GM19452 (cell line): Measurements from ENCODE around the gene ADCY9.
"Not testable (repeated sequence)": the region's sequence is repeated elsewhere in the genome, so short reads cannot be mapped to it uniquely, and the experiment has no call there.

Source experiments
- ATAC-seq: cut with Tn5 transposase; IDR thresholded peaks from one replicate; pipeline ENCODE4 v1.9.1; 2021; ENCODE audit not compliant: unreplicated experiment

ADCY9 gene

DNA sequence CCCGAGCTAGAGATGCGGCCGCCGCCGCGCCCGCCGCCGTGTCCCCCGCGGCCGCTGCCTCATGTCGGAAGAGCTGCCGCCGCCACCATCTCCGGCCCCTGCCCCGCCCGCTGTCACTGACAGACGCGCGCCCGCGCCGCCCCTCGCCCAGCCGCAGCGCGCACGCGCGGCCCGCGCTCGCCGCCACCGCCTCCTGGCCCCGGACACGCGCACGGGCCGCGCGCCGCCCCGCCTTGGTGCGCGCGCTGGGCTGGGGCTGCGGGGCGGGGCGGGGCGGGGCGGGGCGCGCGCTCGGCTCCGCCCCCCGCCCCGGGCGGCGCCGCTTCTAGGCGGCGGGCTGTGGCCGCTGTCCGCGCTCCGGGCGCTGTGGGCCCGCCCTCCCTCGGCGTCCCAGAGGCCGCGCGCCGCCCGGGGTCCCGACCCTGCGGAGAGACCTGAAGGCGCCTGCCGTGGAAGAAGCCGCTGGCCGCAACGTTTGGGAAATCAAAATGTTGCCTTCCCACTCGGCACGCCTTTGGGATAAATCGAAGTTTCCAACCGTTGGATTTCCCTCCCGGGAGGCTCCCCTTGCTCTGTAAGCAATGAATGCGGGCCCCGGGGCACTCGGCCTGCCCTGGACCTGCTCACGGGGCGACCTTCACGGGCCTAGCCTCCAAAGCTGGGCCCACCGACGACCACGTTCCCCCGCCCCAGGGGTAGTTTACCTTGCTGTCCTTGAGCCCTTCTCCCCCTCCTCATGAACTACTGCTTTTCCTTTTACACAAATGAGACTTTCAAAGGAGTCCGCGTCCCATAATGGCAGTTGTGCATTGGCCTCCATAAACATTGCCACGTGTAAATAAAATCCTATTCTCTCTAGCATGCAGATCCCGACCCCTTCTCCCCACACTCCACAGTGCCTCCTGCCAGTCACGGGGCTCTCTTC, at the start of gene ADCY9:
Gene ADCY9, minus strand, starts transcription at position 118 of the 925 bp plus-strand sequence. CDS start 1,000 bp downstream, outside the sequence.
- peak; percentile 70 for ATAC-seq

DNA sequence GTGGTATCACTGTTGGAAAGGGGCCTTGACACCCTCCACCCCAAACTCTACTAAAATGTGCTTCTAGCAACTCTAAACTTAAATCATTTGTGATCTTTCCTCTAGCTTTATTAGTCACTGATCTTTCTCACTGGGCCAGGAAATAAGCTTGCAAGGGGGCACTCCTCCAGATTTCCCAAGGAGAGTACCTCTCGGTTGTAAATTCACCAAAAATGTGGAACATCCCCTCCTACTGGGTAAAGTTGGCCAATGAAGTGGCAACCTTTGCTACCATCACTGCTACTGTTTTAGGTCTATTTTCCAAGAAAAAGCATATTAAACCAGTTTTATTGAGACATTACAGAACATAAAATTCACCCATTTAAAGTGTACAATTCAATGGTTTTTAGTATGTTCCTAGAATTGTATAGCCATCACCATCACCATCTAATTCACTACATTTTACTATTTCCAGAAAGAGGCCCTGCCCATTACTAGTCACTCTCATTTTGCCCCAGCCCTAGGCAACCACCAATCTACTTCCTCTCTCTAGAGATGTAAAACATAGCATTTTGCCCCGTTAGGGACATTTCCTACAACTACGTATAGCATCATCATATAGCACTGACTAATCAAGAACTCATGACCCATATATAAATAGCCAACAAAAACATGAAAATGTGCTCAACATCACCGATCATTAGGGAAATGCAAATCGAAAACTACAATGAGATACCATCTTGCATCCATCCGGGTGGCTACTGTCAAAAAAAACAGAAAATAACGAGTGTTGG, 44.6 kb upstream of the ADCY9 start:
- ATAC-seq, result no peak

DNA sequence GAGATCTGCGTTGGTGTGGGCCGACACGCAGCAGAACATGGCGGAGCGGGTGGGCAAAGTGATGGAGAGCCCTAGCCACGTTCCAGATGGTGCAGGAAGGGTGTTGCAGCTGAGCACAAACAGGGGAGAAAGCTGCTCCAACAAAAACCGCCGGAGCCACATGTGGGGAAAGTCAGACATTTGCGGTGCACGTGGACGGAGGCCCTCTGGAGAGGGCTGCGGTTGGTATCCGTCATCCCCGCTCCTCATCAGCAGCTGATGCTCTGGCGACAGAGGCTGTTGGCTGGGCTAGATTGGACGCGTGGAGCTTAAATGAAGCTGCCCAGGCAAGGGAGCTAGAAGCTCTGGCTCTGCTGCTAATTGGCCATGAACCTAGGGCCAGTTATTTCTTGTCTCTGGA, 43.5 kb upstream of the ADCY9 start:
- no peak for ATAC-seq

DNA sequence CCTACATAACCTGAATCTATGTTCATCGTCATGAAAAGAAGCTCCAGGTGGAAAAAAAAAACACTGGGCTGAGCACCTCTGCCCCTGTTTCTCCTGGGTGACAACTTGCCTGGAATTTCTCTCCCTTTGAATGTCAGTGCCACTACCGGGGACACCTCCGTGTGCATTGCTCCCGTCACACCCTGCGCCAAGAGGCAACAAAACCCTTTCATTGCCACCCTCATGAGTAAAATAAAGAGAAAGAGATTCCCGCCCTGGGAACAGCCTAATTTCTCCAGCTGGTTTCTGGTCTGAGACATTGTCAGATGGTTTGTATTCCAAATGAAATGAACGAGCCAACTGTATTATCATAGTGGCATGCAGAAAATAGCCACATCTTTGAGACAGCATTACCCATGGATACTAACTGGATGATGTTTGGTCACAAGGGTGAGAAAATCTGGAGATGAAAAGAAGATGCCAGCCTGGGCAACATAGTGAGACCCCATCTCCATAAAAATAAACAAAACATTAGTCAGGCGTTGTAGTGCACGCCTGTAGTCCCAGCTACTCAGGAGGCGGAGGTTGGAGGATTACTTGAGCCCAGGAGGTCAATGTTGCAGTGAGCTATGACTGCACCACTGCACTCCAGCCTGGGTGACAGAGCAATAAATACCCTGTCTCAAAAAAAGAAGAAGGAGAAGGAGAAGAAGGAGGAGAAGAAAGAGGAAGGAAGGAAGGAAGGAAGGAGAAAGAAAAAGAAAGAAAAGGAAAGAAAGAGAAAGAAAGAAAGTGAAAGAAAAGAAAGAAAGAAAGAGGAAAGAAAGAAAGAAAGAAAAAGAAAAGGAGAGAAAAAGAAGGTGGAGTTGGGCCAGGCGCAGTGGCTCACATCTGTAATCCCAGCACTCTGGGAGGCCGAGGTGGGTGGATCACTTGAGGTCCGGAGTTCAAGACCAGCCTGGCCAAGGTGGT, 42.2 kb upstream of the ADCY9 start:
- no peak for ATAC-seq

DNA sequence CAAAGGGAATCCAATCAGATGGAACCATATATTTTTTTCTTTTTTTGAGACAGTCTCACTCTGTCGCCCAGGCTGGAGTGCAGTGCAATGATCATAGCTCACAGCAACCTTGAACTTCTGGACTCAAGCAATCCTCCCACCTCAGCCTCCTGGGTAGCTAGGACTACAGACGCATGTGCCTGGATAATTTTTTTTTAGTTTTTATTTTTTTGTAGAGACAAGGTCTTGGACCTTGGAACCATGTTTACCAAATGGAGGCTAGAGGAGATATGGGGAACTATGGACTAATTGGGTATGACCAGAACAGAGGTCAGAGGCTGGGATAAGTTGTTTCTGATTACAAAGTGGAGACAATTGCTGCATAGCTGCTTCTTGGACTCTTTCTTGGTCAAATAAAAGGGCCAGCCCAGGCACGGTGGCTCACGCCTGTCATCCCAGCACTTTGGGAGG, 41.2 kb upstream of the ADCY9 start:
- no peak for ATAC-seq

DNA sequence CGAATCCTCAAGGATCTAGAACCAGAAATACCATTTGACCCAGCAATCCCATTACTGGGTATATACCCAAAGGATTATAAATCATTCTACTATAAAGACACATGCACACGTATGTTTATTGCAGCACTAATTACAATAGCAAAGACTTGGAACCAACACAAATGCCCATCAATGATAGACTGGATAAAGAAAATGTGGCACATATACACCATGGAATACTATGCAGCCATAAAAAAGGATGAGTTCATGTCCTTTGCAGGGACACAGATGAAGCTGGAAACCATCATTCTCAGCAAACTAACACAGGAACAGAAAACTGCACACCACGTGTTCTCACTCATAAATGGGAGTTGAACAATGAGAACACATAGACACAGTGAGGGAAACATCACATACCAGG, 40.3 kb upstream of the ADCY9 start:
- not testable (repeated sequence) for ATAC-seq

DNA sequence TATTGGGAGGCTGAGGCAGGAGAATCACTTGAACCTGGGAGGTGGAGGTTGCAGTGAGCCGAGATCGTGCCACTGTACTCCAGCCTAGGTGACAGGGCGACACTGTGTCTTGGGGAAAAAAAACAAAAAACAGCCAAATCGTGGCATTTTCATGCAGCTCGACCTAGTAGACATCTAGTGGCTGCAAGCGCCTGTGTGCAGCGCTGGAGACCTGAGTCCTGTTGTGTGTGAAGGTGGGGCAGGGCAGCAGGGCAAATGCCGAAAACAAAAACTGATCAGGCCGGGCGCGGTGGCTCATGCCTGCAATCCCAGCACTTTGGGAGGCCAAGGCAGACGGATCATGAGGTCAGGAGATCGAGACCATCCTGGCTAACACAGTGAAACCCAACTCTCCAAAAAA, 37.1 kb upstream of the ADCY9 start:
- not testable (repeated sequence) for ATAC-seq

DNA sequence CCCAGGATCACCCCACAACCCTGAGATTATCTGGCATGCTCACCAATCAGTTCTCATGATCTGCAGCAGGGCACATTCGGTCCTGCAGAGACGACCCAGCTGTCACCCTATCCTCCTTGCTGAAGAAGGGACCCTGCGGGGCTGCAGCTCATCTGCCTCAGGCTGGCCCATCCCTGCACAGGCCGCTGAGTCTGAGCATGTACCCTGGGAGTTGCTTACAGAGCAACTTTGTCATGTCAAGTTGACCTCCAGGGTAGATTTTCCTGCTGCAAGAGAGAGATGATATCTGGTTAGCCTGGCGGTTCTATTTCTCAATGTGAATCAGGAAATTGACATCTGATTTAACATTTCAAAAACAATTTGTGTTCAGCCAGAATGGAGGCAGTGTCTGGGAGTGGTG, 36.0 kb upstream of the ADCY9 start:
- ATAC-seq, result no peak

DNA sequence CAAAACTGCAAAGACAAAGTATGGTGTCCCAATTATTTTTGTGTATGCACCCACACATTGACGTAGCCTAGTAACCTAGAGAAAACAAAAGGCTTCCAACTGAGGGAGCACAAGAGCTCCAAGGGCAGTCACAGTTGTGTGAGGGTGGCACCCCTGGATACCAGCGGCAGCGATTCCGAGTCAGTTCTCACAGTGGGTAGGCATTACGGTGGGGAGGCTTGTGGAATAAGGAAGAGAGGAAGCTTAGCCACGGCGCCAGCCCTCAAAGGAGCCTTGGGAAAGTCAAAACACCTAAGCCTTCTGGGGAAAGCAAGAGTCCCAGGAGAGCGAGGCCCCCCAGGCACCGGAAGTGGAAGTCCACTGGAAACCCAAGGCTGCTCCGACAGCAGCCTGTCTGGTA, 31.0 kb upstream of the ADCY9 start:
- no peak for ATAC-seq

DNA sequence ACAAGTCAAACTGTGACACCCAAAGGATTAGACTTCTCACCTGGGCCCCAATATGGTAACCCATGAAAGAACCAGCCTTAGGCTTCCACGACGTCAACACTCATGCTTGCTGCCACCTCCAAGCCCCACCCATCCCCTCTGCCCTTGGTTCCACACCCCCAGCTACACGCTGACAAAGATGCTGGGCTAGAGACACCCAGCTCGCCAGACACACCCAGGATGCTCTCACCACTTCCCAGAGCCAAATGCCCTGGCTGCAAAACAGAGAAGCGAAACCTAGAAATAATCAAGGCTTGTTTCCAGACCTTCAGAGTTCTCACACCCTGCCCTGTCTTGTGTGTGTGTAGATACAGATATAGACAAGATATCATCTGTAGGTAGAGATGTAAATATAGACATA, 26.0 kb upstream of the ADCY9 start:
- ATAC-seq, result no peak

DNA sequence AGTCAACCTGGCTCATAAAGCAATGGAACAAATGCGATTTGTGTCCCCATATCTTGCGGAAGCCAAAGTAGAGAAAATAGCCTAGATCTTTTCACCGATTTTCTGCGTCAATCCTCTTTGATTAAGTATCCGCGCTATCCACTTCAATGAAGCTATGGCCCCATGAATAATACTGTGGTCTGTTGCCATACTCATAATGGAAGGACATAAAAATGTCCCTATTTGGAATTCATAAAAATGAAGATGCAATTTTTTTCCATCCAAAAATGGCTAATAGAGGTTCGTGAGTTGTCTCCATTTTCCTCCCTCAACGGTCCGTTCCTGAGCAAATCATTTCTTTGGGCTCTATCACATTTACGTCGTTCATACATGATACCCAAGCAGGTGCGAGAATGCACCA, 25.4 kb upstream of the ADCY9 start:
- no peak for ATAC-seq

DNA sequence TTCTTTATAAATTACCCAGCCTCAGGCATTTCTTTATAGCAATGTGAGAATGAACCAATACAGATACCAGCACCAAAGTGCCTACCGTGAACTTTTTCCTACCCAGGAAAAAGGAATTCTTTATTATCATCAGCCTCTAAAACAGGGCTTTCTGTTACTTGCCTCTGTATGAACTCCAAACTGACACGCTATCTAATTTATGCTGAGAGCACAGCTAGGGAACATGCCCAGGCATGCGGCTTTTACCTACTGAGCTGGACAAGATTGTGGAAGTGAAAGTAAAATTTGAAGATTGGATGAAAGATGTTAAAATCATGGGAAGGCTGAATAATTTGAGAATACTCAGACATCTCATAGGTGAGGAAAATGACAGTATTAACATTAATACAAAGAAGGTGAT, 24.4 kb upstream of the ADCY9 start:
- no peak for ATAC-seq

DNA sequence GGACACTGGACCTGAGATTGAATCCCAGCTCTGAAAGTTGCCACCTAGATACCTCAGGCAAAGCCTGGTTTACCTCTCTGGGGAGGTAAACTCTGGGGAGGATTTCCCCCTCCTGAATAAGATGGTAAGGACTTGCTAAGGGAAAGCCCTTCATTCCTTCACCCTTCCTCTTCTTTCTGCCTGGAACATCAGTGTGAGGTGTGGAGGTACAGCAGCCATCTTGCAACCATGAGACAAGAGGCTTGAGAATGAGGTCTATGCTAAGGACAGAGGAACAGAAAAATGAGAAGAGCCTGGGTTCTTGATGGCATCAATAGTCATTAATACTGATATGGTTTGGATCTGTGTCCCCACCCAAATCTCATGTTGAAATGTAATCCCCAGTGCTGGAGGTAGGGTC, 23.7 kb upstream of the ADCY9 start:
- ATAC-seq, result no peak

DNA sequence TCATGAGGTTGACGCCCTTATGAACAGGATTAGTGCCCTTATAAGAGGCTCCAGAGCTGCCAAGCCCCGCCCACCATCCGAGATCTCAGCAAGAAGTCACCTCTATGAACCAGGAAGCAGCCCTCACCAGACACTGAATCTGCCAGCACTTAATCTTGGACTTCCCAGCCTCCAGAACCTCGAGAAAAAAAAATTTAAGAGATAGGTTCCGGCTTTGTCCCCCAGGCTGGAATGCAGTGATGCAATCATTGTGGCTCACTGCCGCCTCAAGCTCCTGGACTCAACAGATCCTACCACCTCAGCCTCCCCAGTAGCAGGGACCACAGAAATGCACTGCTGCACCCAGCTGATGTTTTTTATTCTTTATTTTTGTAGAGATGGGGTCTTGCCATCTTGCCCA, 22.5 kb upstream of the ADCY9 start:
- ATAC-seq, result no peak

DNA sequence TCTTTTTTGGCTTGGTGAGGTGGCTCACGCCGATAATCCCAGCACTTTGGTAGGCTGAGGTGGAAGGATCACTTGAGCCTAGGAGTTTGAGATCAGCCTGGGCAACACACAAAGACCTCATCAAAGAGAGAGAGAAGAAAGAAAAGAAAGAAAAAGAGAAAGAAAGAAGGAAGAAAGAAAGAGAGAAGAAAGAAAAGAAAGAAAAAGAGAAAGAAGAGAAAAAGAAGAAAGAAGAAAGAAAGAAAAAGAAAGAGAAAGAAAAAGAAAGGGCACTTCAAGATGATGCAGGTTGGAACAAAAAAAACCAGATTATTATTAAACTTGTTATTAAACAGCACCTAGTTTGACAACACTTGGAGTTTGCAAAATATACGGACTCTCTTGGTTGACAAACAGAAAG, 21.2 kb upstream of the ADCY9 start:
- no peak for ATAC-seq

DNA sequence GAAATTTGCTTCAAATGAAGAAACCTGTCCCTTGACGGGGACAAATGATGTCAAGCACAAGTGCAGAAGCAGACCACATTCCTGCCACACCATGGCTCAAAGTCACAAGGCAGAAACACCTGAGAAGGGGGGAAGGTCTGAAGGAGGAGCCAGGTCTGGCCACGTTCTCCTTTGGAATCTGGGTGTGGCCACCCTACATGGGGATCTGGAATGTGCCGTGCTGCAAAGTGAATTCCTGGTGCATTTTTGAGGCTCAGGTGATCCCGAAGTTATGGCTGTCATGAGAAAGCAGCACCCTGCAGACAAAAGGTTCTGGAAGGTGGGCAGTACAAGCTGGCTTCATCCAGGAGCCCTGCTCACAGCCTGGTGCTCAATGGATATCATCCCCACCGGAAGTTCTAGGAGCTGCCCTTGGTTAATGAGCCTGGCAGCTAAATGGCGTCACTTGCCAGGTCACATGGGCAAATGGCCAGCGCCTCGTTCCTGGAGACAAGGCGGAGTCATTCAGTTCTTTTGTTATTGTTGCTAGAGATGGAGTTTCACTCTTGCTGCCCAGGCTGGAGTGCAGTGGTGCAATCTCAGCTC, 20.1 kb upstream of the ADCY9 start:
- ATAC-seq, result no peak

DNA sequence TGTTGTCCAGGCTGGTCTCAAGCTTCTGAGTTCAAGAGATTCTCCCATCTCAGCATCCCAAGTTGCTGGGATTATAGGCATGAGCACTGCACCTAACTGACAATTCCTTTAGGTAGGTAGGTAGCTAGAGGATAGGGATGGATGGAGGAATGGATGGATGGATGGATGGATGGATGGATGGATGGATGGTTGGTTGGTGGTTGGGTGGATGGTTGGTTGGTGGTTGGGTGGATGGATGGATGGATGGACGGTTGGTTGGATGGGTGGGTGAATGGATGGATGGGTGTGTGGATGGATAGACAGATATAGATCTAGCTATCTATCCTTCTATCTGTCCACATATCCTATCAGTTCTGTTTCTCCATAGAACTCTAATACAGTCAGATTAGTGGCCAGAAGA, 19.3 kb upstream of the ADCY9 start:
- ATAC-seq, result no peak

DNA sequence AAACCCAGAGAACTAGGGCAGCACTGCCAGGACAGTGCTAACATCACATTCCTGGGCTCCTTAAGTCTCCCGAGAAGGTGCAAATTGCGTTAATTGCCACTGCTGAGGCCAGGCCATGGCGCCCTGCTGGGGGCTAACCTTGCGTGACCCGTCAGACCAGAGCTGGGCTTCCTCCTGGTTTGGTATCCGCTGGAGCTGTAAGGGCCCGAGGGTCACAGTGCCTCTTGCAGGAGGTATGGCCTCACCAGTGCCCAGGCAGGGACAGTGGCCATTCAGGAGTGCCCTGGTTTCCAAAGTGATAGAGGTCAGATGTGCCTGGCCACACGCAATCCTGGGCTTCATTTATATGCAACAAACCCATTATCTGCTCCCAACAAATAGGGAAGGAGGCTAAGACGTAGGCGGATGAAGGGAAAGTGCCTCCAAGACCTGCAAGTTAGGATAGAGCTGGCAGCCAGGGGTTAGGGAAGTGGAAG, 17.7 kb upstream of the ADCY9 start:
- ATAC-seq, result no peak

DNA sequence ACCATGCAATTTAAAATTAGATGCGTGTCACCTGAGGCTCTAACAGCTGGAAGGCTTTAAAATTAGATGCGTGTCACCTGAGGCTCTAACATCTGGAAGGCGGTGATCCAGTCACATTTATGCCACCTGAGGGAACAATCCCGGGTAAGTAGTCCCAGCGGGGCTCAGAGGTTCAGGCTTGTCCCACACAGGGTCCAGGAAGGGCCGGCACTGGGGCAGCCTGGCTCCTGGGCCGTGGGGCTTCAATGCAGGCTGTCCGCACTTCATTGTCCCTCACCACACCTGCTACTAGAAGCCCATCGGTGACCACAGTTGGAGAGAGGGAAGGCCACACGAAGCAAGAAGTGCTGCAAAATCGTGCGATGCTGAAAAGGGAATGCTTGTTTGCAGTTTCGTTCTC, 15.4 kb upstream of the ADCY9 start:
- no peak for ATAC-seq

DNA sequence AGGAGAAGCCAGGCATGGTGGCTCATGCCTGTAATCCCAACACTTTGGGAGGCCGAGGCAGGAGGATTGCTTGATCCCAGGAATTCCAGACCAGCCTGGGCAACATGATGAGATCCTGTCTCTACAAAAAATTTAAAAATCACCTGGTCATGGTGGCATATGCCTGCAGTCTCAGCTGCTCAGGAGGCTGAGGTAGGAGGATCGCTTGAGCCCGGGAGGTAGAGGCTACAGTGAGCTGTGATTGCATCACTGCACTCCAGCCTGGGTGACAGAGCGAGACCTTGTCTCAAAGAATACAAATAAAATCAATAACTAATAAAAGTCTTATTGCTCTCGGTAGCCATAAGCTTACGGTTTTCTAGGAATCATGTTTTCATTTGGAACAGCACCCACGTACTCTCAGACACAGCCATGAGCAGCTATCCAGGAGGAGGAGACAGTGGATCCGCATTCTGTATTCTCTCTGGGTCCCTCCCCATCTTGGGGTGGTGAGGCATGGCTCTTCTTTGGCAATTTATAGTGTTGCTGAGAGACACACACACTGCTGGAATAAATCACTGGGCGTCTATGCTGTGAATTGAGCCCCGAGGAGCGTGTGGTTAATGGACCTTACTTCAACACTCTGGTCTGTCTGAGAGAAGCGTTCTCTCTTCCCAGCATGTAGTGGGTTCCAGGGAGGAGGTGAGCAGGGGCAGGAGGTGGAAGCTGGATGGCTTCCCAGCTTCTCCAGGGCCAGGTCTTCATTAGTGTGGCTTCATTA, 8.5 kb upstream of the ADCY9 start:
- ATAC-seq, result no peak
